Right lobe of liver (tissue), 4 donors: ENCODE measurements around the gene KRTAP10-11.
"Not testable (repeated sequence)": the region's sequence is repeated elsewhere in the genome, so short reads cannot be mapped to it uniquely, and the experiment has no call there.

ENCODE experiments used
- POLR2A ChIP-seq: fragments of 450-650 bp; IDR thresholded peaks from one replicate; pipeline ENCODE4 v1.6.1; 2017; ENCODE audit warnings: antibody characterized with exemption, mild to moderate bottlenecking
- TF ChIP-seq, protein P1 (sequence below), 4 donors: fragments of 200-600 bp in 3 of 4; fragments of 450-650 bp in 1 of 4; IDR thresholded peaks; one replicate each; pipeline versions ENCODE4 v1.5.1 to v1.8.0; 2016 to 2022; ENCODE audit warnings: antibody characterized with exemption in 4 of 4, mild to moderate bottlenecking in 2 of 4
- donor health status: DM: no; HTN: no; CAD: no.
- donor health status: DM: no; HTN: no; CAD: no.
- donor health status: DM: no; HTN: yes; CAD: no.

DNA sequence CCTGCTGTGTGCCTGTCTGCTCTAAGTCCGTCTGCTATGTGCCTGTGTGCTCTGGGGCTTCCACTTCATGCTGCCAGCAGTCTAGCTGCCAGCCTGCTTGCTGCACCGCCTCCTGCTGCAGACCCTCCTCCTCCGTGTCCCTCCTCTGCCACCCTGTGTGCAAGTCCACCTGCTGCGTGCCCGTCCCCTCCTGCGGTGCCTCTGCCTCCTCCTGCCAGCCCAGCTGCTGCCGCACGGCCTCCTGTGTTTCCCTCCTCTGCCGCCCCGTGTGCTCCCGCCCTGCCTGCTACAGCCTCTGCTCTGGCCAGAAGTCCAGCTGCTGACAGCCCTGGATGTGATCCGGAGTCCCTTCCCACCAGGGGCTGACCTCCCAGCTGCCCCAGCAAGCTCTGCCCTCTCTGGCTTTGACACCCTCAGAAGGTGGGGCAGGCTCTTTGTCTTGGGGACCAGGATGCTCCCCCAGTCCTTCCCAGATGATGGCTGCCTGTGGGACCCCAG lies 8.3 kb upstream of the KRTAP10-11 start:
- TF ChIP-seq, protein P1, sequence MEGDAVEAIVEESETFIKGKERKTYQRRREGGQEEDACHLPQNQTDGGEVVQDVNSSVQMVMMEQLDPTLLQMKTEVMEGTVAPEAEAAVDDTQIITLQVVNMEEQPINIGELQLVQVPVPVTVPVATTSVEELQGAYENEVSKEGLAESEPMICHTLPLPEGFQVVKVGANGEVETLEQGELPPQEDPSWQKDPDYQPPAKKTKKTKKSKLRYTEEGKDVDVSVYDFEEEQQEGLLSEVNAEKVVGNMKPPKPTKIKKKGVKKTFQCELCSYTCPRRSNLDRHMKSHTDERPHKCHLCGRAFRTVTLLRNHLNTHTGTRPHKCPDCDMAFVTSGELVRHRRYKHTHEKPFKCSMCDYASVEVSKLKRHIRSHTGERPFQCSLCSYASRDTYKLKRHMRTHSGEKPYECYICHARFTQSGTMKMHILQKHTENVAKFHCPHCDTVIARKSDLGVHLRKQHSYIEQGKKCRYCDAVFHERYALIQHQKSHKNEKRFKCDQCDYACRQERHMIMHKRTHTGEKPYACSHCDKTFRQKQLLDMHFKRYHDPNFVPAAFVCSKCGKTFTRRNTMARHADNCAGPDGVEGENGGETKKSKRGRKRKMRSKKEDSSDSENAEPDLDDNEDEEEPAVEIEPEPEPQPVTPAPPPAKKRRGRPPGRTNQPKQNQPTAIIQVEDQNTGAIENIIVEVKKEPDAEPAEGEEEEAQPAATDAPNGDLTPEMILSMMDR (IDR thresholded peaks at IDR 0.05), result not testable (repeated sequence)
- TF ChIP-seq POLR2A, result not testable (repeated sequence)
